ENCODE data around the gene TMEM132A.
"Not testable (repeated sequence)": the region's sequence is repeated elsewhere in the genome, so short reads cannot be mapped to it uniquely, and the experiment has no call there.

TMEM132A gene

GRCh38 chr11:60905551-60906113 is 18.6 kb upstream of the TMEM132A start:
- DNase-seq: no peak

- peak; percentile 95 for DNase-seq
Measured at GRCh38 chr11:60906132-60906972, 17.9 kb upstream of the TMEM132A start, which contains the start of gene PRPF19. Gene PRPF19, minus strand, starts transcription at chr11:60906585. Its CDS starts 203 bp downstream, at chr11:60906382.

DNA sequence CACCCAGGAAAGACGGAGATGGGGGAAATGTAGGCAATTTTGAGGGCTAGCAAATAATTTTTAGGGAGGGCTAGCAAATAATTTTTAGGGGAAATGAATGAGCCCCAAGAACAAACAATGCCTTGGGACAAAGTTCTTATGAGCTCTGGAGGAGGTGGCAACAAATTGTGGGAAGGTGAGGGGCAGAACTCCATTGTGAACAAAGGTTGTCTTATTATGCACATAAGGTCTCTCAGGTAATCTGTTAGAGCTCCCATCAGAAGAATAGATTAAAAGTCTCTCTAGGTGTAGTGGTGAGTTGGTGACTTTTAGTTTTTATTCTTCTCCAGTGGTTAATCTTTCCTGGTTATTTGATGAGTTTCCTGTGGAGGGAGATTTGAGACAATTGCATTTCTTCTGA is 15.5 kb upstream of the TMEM132A start:
- no peak for DNase-seq

- not testable (repeated sequence) for DNase-seq
Measured at GRCh38 chr11:60909680-60910280, 14.5 kb upstream of the TMEM132A start.

DNA sequence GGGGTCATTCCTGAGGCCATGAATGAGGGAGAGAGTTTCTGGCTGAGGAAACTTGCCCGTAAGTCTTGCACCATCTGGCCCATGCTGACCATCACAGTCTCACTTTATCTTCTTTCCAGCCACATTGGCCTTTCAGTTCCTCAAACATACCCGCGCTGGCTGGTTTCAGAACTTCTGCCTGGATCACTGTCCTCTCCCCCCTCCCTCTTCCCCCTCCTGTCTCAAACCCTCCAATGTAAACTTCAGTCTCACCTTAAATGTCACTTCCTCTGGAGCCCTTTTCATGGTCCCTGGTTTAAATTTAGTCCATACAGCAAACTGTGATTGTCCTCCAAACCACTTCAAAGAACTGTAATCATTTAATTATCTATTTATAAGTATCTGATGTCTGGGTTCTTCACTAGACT is 14.0 kb upstream of the TMEM132A start:
- no peak for DNase-seq

- no peak for DNase-seq
Measured at GRCh38 chr11:60910711-60911380, 13.4 kb upstream of the TMEM132A start.

DNA sequence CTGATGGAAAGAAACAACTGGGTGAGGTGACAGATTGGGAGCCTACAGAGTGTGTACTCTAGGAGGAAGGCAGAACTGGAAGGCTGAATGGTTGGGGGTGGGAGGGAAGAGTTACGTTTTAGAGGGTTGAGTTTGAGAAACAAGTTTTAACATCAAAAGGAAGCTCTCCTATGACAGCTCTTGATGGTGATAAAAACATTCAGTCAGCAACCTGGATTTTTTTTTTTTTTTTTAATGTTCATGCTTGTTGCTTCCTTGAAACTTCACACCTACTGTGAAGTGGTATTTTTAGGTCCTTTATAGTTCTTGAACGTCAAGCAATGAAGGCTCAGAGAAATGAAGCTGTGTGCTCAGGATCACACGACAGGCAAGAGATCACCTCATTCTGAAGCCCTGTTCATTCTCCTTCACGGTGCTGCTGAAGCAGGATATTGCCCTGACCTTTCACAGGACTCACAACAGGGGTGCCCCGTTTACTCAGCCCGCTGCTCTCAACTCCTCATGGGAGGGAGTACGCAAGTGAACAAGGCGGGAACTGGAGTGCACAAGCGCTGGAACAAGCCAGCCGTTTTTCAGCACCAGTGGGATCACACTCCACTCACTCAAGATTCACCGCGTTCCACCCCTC is 11.9 kb upstream of the TMEM132A start:
- DNase-seq: no peak

DNA sequence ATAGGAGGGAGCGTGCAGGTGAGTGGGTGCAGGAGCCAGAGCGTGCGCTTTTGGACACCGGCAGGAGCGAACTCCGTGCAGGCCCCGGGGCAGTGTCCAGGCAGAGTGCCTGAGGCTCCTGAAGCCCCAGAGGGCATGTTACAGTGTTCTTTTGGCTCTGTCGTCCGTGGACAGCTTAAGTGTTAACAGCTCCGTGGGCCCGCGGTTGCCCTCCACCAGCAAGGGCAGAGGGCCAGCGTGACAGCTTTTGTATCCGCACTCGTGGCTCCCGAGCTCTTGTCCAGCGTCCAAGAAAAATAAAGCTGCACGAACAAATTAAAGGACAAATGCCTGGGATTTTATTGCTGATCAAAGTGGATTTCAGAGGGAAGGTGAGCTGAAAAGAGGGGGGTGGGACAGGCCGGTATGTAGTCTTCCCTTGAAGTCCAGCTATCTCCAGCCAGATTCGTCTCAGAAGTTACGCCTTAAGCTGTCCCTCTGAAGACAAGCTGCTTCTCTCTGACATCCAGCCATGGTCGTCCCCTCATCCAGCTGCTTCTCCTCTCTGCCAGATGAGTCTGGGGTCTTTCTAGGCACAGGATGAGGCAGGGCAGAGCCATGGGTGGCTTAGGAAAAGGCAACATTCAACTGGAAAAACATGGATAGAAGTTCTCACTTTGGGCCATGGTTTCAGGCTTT is 11.3 kb upstream of the TMEM132A start:
- no peak for DNase-seq

DNA sequence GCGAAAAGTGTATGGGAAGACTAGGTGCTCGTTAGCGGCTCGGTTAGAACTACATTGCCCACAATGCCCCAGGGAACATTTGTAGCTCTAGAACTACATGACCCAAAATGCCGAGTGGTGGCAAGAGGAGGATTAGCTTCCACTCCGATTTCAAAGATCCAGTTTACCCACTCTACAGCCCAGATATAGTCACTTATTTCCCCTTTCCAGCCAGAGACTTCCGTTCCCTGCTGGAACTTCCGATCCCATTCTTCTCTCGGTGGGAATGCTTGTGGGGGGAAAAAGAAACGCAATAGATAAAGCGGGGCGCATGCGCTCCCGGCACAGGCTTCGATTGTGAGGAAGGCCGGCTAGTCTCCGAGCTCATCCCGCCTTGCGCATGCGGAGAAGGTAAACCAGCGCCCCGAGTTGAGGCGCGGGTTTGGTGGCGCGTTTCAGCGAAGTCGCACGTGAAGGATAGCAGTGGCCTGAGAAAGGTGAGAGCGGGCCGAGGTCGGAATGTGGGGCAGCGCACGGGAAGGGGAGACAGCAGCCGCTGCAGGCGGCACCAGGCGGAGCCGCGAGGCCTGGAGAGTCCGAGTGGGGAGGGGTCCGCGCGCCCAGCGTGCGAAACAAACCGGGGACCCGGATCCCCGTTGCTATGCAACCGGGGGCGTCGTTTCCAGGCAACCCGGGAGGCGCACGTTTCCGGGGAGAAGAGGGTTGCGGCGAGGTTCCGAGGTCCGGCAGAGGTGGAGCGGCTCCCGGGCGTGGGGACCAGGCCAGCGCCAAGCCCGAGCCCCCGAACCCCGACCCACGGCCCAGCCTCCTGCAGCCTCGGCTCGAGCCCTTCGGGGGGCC is 10.2 kb upstream of the TMEM132A start, which contains the start of gene TMEM109:
Gene TMEM109, plus strand, starts transcription at position 366 of the 840 bp plus-strand sequence. CDS start 5,536 bp downstream, outside the sequence.
- peak; percentile 81 for DNase-seq

GRCh38 chr11:60914633-60915247 is 9.5 kb upstream of the TMEM132A start:
- no peak for DNase-seq

DNA sequence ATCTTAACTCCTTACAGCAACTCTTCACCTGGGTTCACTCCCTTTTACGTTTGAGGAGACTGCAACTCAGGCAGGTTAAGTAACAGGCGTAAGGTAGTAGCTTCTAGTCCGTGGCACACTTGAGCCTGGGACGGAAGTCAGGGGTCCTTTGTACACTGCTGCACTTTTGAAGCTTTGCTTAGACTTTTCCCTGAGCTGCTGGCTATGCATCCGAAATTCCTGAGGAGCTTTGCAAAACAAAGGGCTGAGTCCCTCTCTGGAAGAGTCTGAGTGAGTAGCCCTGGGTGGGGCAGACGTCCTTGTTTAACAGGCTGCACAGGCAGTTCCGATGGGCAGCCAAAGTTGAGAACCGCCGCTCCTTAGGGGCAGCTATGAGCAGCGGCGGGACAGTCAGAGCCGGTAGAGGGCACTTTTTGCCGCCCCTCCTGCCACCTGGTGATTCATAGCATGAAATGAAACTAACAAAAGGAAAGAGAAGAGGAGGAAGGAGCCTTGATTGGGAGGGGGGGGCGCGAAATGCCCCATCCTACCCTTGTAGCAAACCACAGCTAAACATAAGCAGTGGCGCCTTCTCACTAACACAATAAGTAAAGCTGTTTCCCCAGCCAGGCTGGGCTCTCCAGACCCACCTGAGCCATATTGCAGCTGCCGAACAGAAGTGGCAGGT is 8.9 kb upstream of the TMEM132A start:
- DNase-seq: peak; percentile 60

DNA sequence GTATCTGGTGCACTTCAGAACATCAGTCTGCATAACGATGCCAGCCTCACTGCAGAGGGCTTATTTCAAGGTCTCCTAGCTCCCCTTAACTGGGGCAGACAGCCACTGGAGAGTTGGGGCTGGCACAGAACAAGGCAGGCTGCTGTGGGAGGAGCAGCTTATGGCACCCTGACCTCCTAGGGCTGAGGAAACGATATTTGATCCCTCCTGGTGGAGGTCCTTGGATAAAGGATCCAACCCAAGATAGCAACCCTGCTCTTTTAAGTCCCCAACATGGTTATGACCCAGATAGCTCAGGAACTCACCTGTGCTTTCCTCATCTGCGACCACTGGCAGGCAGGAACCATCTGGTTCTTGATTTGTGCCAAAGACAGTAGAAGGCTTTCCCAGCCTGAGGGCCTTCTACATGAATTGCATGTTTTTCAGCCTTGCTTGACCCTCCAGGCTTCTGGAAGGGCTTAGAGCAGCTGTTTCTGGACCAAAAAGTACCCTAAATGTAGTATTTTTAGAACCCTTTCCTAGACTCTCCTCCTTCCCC is 7.5 kb upstream of the TMEM132A start:
- DNase-seq: no peak

- DNase-seq: no peak
Measured at GRCh38 chr11:60917267-60917666, 7.0 kb upstream of the TMEM132A start.

DNA sequence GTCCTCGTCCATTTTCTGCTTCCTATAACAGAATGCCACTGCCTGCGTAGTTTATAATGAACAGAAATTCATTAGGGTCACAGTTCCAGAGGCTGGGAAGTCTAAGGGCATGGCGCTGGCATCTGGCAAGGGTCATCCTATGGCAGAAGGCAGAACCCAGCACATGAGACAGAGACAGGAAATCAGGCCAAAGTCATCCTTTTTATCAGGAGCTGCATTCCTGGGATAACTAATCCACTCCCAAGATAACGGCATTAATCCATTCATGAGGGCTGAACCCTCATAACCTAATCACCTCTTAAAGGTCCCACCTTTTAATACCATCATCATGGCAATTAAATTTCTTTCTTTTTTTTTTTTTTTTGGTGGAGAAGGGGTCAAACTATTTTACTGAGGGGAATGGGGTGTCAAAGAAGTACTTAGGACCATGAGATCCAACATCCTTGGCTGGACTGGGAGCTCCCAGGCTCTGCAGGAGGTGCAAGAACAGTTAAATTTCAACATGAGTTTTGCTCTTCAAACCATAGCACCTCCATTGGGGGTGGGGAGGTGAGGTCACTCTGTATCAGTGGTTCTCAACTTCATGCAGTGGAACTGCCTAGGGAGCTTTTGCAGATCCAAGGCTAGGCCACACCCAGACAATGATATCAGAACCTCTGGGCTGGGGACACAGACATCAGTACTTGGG is 5.9 kb upstream of the TMEM132A start:
- no peak for DNase-seq

DNA sequence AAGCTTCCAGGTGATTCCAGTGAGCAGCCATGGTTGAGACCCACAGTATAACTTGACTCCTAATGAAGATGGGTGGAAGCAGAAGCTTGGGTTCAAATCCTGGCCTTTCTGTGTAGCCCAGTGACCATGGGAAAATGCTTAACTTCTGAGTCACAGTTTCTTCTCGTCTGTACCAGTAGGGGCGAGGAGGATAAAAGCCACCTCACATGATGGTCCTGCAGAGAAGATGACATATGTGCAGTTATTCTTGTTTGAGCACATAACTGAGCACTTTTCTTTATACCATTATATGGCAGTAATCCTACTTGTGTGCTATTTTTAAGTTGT is 5.4 kb upstream of the TMEM132A start:
- no peak for DNase-seq

GRCh38 chr11:60919320-60919719 is 4.9 kb upstream of the TMEM132A start:
- no peak for DNase-seq

DNA sequence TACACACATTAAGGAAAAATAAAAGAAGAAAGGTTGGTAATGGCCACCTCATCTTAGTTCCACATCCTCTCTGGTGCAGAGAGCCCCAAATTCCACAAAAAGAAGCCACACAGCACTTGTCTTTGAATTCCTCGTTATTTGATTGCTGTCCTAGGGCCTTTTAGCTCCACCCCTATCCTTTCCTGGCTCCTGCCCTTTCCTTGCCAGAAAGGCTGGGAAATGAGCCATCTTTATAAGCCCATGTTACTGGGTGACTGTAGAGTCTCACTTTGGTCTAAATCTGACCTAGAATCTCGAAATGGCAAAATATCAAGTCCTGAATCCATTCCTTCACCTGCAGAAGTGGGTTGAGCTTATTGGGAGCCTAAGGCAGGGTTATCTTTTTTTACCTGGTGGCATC is 4.3 kb upstream of the TMEM132A start:
- DNase-seq: no peak

DNA sequence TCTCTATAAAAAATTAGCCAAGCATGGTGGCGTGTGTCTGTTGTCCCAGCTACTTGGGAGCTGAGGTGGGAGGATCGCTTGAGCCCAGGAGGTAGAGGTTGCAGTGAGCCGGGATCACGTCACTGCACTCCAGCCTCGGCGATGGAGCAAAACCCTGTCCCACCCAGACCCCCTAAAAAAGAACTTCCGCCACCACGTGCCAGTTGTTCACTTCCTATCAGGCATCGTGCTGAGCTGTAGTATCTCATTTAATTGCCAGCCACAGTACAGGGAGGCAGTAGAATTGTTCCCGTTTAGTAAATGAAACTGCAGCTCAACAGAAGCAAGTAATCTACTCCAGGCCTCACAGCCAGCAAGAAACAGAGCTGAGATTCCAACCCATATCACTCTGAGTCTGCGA is 3.0 kb upstream of the TMEM132A start:
- DNase-seq: no peak

- DNase-seq: no peak
Measured at GRCh38 chr11:60921777-60922335, 2.4 kb upstream of the TMEM132A start.
